ENCODE measurements around the gene SSB. TPM values are rescaled to one million over a fixed set of nuclear protein-coding genes. Genes with fewer than 3 reads are reported as not detected.

Gene SSB
- total RNA-seq, 1 donor from 2014 or later: 72.7 TPM

GRCh38 chr2:169790581-169790980 is 8.1 kb upstream of the SSB start:
- Histone ChIP-seq H3K27me3 (ENCODE audit: control insufficient read depth, insufficient read depth, low read length) (no peaks in the 10 kb centered on the region), H3K36me3 (ENCODE audit: control insufficient read depth, insufficient read depth, low read length) (no peaks in the 10 kb centered on the region), H3K4me3 (ENCODE audit: low read depth, low read length) (no peak overlapping the region)
- DNase-seq (ENCODE audit: low read depth): no peak
- no peak for FAIRE-seq
- no peak for TF ChIP-seq CTCF (IDR thresholded peaks at IDR 0.05; ENCODE audit: insufficient read depth, low read length, severe bottlenecking)

GRCh38 chr2:169795181-169795580 is 3.5 kb upstream of the SSB start:
- no peak overlapping the region for H3K4me3 ChIP-seq (ENCODE audit: low read depth, low read length)
- no peaks in the 10 kb centered on the region for H3K36me3 ChIP-seq (ENCODE audit: control insufficient read depth, insufficient read depth, low read length)
- no peaks in the 10 kb centered on the region for H3K27me3 ChIP-seq (ENCODE audit: control insufficient read depth, insufficient read depth, low read length)
- FAIRE-seq (no peak), DNase-seq (ENCODE audit: low read depth) (no peak)
- no peak for TF ChIP-seq CTCF (IDR thresholded peaks at IDR 0.05; ENCODE audit: insufficient read depth, low read length, severe bottlenecking)

DNA sequence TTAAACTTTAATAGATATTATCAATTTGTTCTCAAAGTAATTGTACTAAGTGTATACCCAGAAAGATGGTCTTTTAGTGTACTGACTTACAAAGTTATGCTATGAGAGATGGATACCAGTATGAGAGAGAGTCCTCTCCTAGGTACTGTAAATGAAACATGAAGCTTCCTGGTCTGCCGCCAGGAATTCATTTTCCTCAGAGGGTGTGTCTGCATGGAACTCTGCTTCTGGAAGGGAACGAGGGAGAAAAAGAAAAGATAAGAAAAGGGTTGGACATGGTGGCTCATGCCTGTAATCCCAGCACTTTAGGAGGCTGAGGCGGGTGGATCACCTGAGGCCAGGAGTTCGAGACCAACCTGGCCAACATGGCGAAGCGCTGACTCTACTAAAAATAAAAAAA is 2.2 kb upstream of the SSB start:
- FAIRE-seq: no peak
- H3K36me3 ChIP-seq (ENCODE audit: control insufficient read depth, insufficient read depth, low read length): no peaks in the 10 kb centered on the region
- no peak overlapping the region for H3K4me3 ChIP-seq (ENCODE audit: low read depth, low read length)
- H3K27me3 ChIP-seq (ENCODE audit: control insufficient read depth, insufficient read depth, low read length): no peaks in the 10 kb centered on the region
- TF ChIP-seq CTCF (IDR thresholded peaks at IDR 0.05; ENCODE audit: insufficient read depth, low read length, severe bottlenecking): no peak
- peak; percentile 4 for DNase-seq (ENCODE audit: low read depth)

DNA sequence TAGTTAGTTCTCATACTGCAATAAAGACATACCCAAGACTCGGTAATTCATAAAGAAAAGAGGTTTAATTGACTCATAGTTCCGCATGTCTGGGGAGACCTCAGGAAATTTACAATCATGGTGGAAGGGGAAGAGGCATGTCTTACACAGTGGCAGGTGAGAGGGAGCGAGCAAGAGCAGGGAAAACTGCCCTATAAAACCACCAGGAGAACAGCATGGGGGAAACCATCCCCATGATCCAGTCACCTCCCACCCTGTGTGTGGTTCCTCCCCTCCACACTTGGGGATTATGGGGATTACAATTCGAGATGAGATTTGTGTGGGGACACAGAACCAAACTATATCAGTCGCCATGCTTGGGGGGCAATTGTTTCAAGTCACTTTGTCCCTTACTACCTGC is 1.1 kb upstream of the SSB start:
- Histone ChIP-seq H3K27me3 (ENCODE audit: control insufficient read depth, insufficient read depth, low read length) (no peaks in the 10 kb centered on the region), H3K36me3 (ENCODE audit: control insufficient read depth, insufficient read depth, low read length) (no peaks in the 10 kb centered on the region), H3K4me3 (ENCODE audit: low read depth, low read length) (no peak overlapping the region)
- no peak for DNase-seq (ENCODE audit: low read depth)
- FAIRE-seq: no peak
- TF ChIP-seq CTCF (IDR thresholded peaks at IDR 0.05; ENCODE audit: insufficient read depth, low read length, severe bottlenecking): no peak

- no peak for TF ChIP-seq CTCF (IDR thresholded peaks at IDR 0.05; ENCODE audit: insufficient read depth, low read length, severe bottlenecking)
- Histone ChIP-seq H3K27me3 (ENCODE audit: control insufficient read depth, insufficient read depth, low read length) (no peaks in the 10 kb centered on the region), H3K36me3 (ENCODE audit: control insufficient read depth, insufficient read depth, low read length) (no peaks in the 10 kb centered on the region), H3K4me3 (ENCODE audit: low read depth, low read length) (peak overlapping the region; percentile 57)
- DNase-seq (ENCODE audit: low read depth) (no peak), FAIRE-seq (no peak)
Observed at GRCh38 chr2:169798397-169798717, 314 bp upstream of the SSB start.

DNA sequence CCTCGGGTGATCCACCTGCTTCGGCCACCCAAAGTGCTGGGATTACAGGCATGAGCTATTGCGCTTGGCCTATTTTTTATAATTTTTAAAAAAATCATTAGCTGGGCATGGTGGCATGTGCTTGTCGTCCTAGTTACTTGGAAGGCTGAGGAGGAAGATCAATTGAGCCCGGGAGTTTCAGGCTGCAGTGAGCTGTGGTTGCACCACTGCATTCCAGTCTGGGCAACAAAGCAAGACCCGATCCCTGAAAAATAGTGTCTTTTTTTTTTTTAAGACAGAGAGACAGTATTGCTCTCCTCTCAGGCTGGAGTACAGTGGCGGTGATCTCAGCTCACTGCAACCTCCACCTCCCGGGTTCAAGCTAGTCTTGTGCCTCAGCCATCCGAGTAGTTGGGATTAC is 4.8 kb downstream of the SSB start:
- no peak for TF ChIP-seq CTCF (IDR thresholded peaks at IDR 0.05; ENCODE audit: insufficient read depth, low read length, severe bottlenecking)
- H3K36me3 ChIP-seq (ENCODE audit: control insufficient read depth, insufficient read depth, low read length): peaks cover 5% of the 10 kb centered on the region

More for the DNA sequence above, 4.8 kb downstream of the SSB start:
- DNase-seq (ENCODE audit: low read depth): no peak
- Histone ChIP-seq H3K4me3 (ENCODE audit: low read depth, low read length) (no peak overlapping the region), H3K27me3 (ENCODE audit: control insufficient read depth, insufficient read depth, low read length) (no peaks in the 10 kb centered on the region)
- FAIRE-seq: no peak

Data from bronchial epithelial cell (primary cell).